C4-2B (cell line): Measurements from ENCODE around the gene TTLL10.

ENCODE experiments used
- CTCF ChIP-seq: fragments of 450-650 bp; conservative IDR thresholded peaks from 2 replicates; pipeline ENCODE4 v1.5.1; 2017; ENCODE audit warnings: mild to moderate bottlenecking
- ZFX ChIP-seq: fragments of 450-650 bp; IDR thresholded peaks from 2 replicates; pipeline ENCODE4 v1.6.1; 2017

GRCh38 chr1:1176931-1177330 lies 3.3 kb downstream of the TTLL10 start:
- TF ChIP-seq CTCF (no peak), ZFX (no peak)
